Mesenchymal stem cell (in vitro differentiated cells and primary cell): Measurements from ENCODE around the gene EIF4B.
"Not testable (repeated sequence)": the region's sequence is repeated elsewhere in the genome, so short reads cannot be mapped to it uniquely, and the experiment has no call there.

Experiments
- DNase-seq: peaks from one replicate; pipeline ENCODE4 v3.0.0-alpha.2; 2013
- H2AFZ ChIP-seq: one replicate; pipeline ENCODE4 v1.6.1; 2013; ENCODE audit warnings: low read depth, mild to moderate bottlenecking, control low read depth, inconsistent platforms, low read length, moderate library complexity
- H2AK5ac ChIP-seq: 2 replicates; pipeline ENCODE4 v1.6.1; 2013; ENCODE audit warnings: low read length, moderate library complexity, mild to moderate bottlenecking, inconsistent platforms; ENCODE audit not compliant: severe bottlenecking
- H2BK120ac ChIP-seq: one replicate; pipeline ENCODE4 v1.6.1; 2013; ENCODE audit warnings: low read depth, mild to moderate bottlenecking, inconsistent platforms, low read length, moderate library complexity
- H2BK12ac ChIP-seq, 2 experiments: one replicate each; pipeline ENCODE4 v1.6.1; 2013; ENCODE audit warnings: inconsistent platforms in 2 of 2, low read length in 2 of 2, mild to moderate bottlenecking in 2 of 2, moderate library complexity in 2 of 2, control low read depth in 1 of 2
- H2BK15ac ChIP-seq: one replicate; pipeline ENCODE4 v1.6.1; 2013; ENCODE audit warnings: mild to moderate bottlenecking, low read depth, inconsistent platforms; ENCODE audit not compliant: poor library complexity, severe bottlenecking
- H2BK5ac ChIP-seq: 2 replicates; pipeline ENCODE4 v1.6.1; 2013; ENCODE audit warnings: low read depth, mild to moderate bottlenecking, low read length, control low read depth, inconsistent platforms; ENCODE audit not compliant: poor library complexity, severe bottlenecking
- H3K14ac ChIP-seq, 2 experiments: one replicate each; pipeline ENCODE4 v1.6.1; 2013; ENCODE audit warnings: inconsistent platforms in 2 of 2, low read length in 2 of 2, control low read depth in 1 of 2, mild to moderate bottlenecking in 1 of 2, moderate library complexity in 1 of 2
- H3K18ac ChIP-seq, 2 experiments: one replicate each; pipeline ENCODE4 v1.6.1; 2013; ENCODE audit warnings: inconsistent platforms in 2 of 2, low read length in 2 of 2, control low read depth in 1 of 2, low read depth in 1 of 2, mild to moderate bottlenecking in 1 of 2
- H3K23ac ChIP-seq, 2 experiments: one replicate each; pipeline ENCODE4 v1.6.1; 2013; ENCODE audit warnings: inconsistent platforms in 2 of 2, low read length in 2 of 2, mild to moderate bottlenecking in 2 of 2, moderate library complexity in 2 of 2, control low read depth in 1 of 2
- H3K27ac ChIP-seq: 2 replicates; pipeline ENCODE4 v1.5.1; 2013; ENCODE audit warnings: mild to moderate bottlenecking, moderate library complexity, low read length, control low read depth, inconsistent platforms; ENCODE audit not compliant: poor library complexity, severe bottlenecking
- H3K27me3 ChIP-seq, 2 experiments: 2 replicates each; pipeline versions ENCODE4 v1.6.1 to v1.7.0; 2013; ENCODE audit warnings: low read length in 2 of 2, mild to moderate bottlenecking in 2 of 2, moderate library complexity in 2 of 2, control low read depth in 1 of 2, inconsistent platforms in 1 of 2; ENCODE audit not compliant: control insufficient read depth in 1 of 2, insufficient read depth in 1 of 2
- H3K36me3 ChIP-seq, 2 experiments: 2 replicates each; pipeline versions ENCODE4 v1.6.1 to v1.7.0; 2013; ENCODE audit warnings: low read length in 2 of 2, control low read depth in 1 of 2, inconsistent platforms in 1 of 2, low read depth in 1 of 2, mild to moderate bottlenecking in 1 of 2; ENCODE audit not compliant: insufficient read depth in 2 of 2, control insufficient read depth in 1 of 2
- H3K4ac ChIP-seq, 2 experiments: one replicate each; pipeline ENCODE4 v1.6.1; 2013; ENCODE audit warnings: inconsistent platforms in 2 of 2, low read length in 2 of 2, mild to moderate bottlenecking in 2 of 2, moderate library complexity in 2 of 2, control low read depth in 1 of 2, low read depth in 1 of 2
- H3K4me1 ChIP-seq: 2 replicates; pipeline ENCODE4 v1.6.1; 2013; ENCODE audit warnings: low read depth, low read length, control low read depth; ENCODE audit not compliant: control insufficient read depth, insufficient read depth
- H3K4me2 ChIP-seq: 2 replicates; pipeline ENCODE4 v1.6.1; 2013; ENCODE audit warnings: low read length, mild to moderate bottlenecking, inconsistent platforms; ENCODE audit not compliant: poor library complexity, severe bottlenecking
- H3K4me3 ChIP-seq, 2 experiments: 2 replicates each; pipeline versions ENCODE4 v1.5.1 to v1.7.0; 2013; ENCODE audit warnings: low read length in 2 of 2, mild to moderate bottlenecking in 2 of 2, control low read depth in 1 of 2, low read depth in 1 of 2; ENCODE audit not compliant: insufficient read depth in 1 of 2
- H3K79me1 ChIP-seq: replicated peaks from 2 replicates; pipeline ENCODE4 v1.6.1; 2013; ENCODE audit warnings: mild to moderate bottlenecking, control low read depth, low read length, inconsistent platforms; ENCODE audit not compliant: poor library complexity, severe bottlenecking
- H3K9ac ChIP-seq: 2 replicates; pipeline ENCODE4 v1.7.0; 2013; ENCODE audit warnings: mild to moderate bottlenecking, low read length, moderate library complexity
- H3K9me3 ChIP-seq: 2 replicates; pipeline ENCODE4 v1.7.0; 2013; ENCODE audit warnings: mild to moderate bottlenecking, low read length; ENCODE audit not compliant: control insufficient read depth
- H4K8ac ChIP-seq: one replicate; pipeline ENCODE4 v1.6.1; 2013; ENCODE audit warnings: inconsistent platforms, mild to moderate bottlenecking, low read length, moderate library complexity
- H4K91ac ChIP-seq: one replicate; pipeline ENCODE4 v1.6.1; 2013; ENCODE audit warnings: mild to moderate bottlenecking, low read length, inconsistent platforms
- WGBS: methylation state at CpG from one replicate; pipeline ENCODE4 v1.1.7; 2013; ENCODE audit warnings: mixed read lengths; 5-methylcytosine and 5-hydroxymethylcytosine counted together

The EIF4B gene

DNA sequence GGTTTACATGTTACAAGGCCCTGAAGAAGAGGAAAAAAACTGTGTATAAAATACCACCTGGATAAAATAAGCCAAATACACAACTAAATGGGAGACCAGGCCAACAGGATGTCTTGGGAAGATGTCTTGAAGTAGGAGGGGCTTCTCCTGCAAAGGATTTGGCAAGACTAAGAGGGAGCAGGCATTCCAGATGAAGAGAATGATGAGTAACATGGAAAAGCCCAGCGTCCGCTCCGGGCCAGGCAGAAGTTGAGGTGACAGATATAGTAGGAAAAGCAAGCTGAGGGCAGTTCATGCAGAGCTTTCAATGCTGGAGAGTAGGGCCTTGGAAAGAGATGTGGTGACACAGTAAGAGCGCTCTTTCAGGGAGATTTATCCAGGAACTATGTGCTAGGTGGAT lies 16.1 kb upstream of the EIF4B start:
- Histone ChIP-seq H3K18ac (no peak overlapping the region), H3K4me3 (no peak overlapping the region), H2BK12ac (no peak overlapping the region), H3K23ac (no peak overlapping the region), H3K14ac (no peak overlapping the region), H4K91ac (no peak overlapping the region), H4K8ac (no peak overlapping the region), H3K9ac (no peak overlapping the region), H3K9me3 (no peaks in the 10 kb centered on the region), H3K27ac (no peak overlapping the region), H3K27me3 (peaks cover 3 to 4% of the 10 kb centered on the region in 2 experiments), H3K4ac (no peak overlapping the region), H3K79me1 (no peaks in the 10 kb centered on the region), H2BK5ac (no peak overlapping the region), H3K4me2 (no peak overlapping the region), H2BK15ac (no peak overlapping the region), H2BK120ac (no peak overlapping the region), H3K36me3 (no peaks in the 10 kb centered on the region), H3K4me1 (peaks cover 5% of the 10 kb centered on the region), H2AK5ac (no peak overlapping the region), H2AFZ (no peak overlapping the region)
- WGBS = 89% methylated on average over 4 of the region's 4 CpGs
- DNase-seq = peak; percentile 38

DNA sequence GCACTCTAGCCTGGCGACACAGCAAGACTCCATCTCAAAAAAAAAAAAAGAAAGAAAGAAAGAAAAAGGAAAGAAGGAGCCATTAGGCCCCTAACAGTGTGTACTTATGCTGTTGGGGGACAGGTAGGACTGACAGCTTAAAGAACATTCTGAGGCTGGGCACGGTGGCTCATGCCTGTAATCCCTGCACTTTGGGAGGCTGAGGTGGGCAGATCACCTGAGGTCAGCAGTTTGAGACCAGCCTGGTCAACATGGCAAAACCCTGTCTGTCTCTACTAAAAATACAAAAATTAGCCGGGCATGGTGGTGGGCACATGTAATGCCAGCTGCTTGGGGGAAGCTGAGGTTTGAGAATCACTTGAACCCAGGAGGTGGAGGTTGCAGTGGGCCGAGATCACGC lies 14.0 kb upstream of the EIF4B start:
- 99% methylated on average over 5 of the region's 5 CpGs for WGBS
- not testable (repeated sequence) for H4K8ac ChIP-seq

DNA sequence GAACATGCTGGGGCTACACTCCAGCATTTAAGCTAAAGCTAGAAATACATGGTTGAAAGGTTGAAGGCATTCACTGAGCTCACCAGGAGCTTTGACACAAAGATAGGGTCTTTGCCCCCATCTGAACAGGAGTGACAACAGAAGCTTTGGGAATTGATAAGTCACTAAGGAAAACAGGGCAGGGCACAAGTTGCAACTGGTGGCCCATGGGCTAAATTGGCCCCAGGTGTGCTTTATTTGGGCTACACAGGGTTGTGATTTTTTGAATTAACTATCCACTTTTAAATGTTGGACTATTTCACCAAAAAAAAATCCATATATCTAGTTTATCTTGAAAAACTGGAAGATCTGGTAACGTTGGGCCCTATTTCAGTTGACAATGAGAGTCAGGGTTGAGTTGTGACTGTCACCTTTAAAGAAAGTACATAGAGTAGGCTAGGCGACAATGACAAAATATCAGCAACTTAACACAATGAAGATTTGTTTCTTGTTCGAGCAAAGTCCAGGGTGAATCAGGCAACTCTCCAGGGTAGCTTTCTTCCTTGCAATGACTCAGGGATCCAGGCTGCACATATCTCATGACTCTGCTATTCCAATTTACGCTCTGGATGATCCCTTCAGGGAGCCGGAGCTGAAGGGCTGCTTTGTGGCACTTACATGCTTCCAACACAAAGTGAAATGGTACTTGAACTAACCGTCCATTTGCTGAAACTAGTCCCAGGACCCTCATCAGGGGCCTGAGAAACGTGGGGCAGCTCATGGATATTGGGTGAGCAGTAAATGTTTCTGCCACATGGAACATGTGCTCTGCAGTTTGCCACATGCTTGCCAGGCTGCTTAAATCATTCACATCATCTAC lies 13.3 kb upstream of the EIF4B start:
- Histone ChIP-seq H4K91ac (no peak overlapping the region), H3K27ac (peak overlapping the region; percentile 85), H3K4me2 (no peak overlapping the region), H2BK120ac (no peak overlapping the region), H2BK15ac (no peak overlapping the region), H4K8ac (peak overlapping the region; percentile 35), H3K4ac (no peak overlapping the region), H2AK5ac (peak overlapping the region; percentile 61), H2BK12ac (peak overlapping the region in 1 of 2 experiments; percentile 18), H3K14ac (no peak overlapping the region), H3K9ac (no peak overlapping the region), H3K9me3 (no peaks in the 10 kb centered on the region), H3K18ac (peak overlapping the region; percentile 4 to 40), H3K27me3 (no peaks in the 10 kb centered on the region), H2AFZ (peak overlapping the region; percentile 69), H3K23ac (peak overlapping the region in 1 of 2 experiments; percentile 89), H3K79me1 (no peaks in the 10 kb centered on the region), H2BK5ac (peak overlapping the region; percentile 48), H3K36me3 (no peaks in the 10 kb centered on the region), H3K4me3 (peak overlapping the region in 1 of 2 experiments; percentile 8), H3K4me1 (peaks cover 5% of the 10 kb centered on the region)
- peak; percentile 54 for DNase-seq
- 66% methylated on average over 7 of the region's 7 CpGs for WGBS

More for the DNA sequence above, 14.0 kb upstream of the EIF4B start:
- not testable (repeated sequence) for H2AK5ac ChIP-seq, H3K9me3 ChIP-seq, H2BK15ac ChIP-seq, H2BK5ac ChIP-seq, H3K18ac ChIP-seq, H3K9ac ChIP-seq, H3K4me2 ChIP-seq, H3K27ac ChIP-seq, H3K4me3 ChIP-seq, H3K4ac ChIP-seq, H3K14ac ChIP-seq, H2AFZ ChIP-seq, H3K27me3 ChIP-seq, H4K91ac ChIP-seq, H2BK120ac ChIP-seq, H2BK12ac ChIP-seq, H3K4me1 ChIP-seq, H3K36me3 ChIP-seq, H3K79me1 ChIP-seq, DNase-seq, H3K23ac ChIP-seq

DNA sequence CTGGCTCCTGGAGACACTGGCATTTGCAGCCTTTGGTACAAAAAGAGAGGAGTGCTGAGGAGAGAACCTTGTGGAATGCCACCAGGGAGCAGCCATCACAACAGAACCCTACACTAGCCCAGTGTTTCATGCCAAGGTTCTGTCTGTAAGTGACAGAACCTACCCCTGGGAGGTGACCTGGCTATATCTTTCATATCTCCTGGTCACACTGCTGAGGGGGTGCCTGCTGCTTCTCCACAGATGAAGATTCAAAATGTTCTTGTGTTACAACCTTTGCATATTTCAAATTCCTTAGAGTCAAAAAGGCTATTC lies 12.7 kb upstream of the EIF4B start:
- H3K9ac ChIP-seq = no peak overlapping the region
- no peaks in the 10 kb centered on the region for H3K27me3 ChIP-seq
- no peak overlapping the region for H2BK15ac ChIP-seq
- H3K79me1 ChIP-seq = no peaks in the 10 kb centered on the region
- peak overlapping the region; percentile 69 for H2AFZ ChIP-seq
- H2BK5ac ChIP-seq = peak overlapping the region; percentile 48
- no peak overlapping the region for H2BK120ac ChIP-seq
- no peaks in the 10 kb centered on the region for H3K9me3 ChIP-seq
- peak overlapping the region; percentile 29 for H3K4me2 ChIP-seq
- DNase-seq = no peak
- peak overlapping the region; percentile 85 for H3K27ac ChIP-seq
- H3K36me3 ChIP-seq = no peaks in the 10 kb centered on the region
- no peak overlapping the region for H3K14ac ChIP-seq
- no peak overlapping the region for H3K23ac ChIP-seq
- H4K8ac ChIP-seq = peak overlapping the region; percentile 35
- H3K18ac ChIP-seq = peak overlapping the region; percentile 4 to 40
- H3K4me1 ChIP-seq = peaks cover 5% of the 10 kb centered on the region
- H2BK12ac ChIP-seq = peak overlapping the region in 1 of 2 experiments; percentile 18
- H2AK5ac ChIP-seq = no peak overlapping the region
- H3K4me3 ChIP-seq = peak overlapping the region in 1 of 2 experiments; percentile 8
- no peak overlapping the region for H4K91ac ChIP-seq
- H3K4ac ChIP-seq = no peak overlapping the region
